ENCODE data around the gene PDE4C. TPM values are rescaled to one million over a fixed set of nuclear protein-coding genes. Genes with fewer than 3 reads are reported as not detected.

Gene PDE4C
- total RNA-seq, 4 donors from 2014 or later = 0.29 TPM; not detected in 3

DNA sequence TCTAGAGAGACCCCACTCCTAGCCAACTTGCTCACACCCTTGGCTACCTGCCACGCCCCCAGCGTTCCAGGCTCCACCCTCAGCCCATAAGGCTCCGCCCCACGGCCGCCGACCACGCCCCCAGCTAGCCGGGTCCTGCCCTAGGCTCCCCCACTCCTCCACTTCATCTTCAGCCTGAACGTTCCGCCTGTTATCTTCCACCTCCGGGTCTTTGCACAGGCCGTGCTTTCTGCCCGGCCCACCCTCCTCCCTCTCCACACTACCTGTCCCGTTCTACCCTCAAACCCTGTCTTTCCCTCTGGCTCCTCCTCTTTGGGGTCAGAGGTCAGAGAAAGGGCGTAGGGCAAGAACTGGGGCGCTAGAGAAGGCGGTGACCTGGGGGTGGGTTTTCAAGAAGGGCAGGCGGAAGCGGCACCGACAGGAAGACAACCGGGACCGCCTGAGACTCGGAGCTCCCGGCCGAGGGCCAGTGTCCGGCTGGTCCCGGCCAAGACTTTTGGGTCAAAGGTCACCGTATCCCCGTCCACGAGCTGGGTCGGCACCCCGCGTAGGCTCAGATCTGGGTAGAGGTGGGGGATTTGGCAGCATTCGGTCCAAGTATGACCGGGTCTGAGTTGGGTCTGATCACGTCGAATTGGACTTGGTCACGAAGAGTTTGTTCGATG, 2.2 kb downstream of the PDE4C start:
- TF ChIP-seq POLR2A (IDR thresholded peaks at IDR 0.05) (no peak), CTCF (IDR thresholded peaks at IDR 0.05) (no peak)
- WGBS, 2 donors = 8 to 9% methylated on average over 37 to 39 of the region's 39 CpGs
- H3K4me3 ChIP-seq (ENCODE audit: low read depth, poor library complexity, severe bottlenecking) = no peak overlapping the region
- DNase-seq (ENCODE audit: low spot score in 2 of 2) = no peak
- intact Hi-C loops (cut with DNase I; ENCODE audit: low total_unique reads) = no loop called here

DNA sequence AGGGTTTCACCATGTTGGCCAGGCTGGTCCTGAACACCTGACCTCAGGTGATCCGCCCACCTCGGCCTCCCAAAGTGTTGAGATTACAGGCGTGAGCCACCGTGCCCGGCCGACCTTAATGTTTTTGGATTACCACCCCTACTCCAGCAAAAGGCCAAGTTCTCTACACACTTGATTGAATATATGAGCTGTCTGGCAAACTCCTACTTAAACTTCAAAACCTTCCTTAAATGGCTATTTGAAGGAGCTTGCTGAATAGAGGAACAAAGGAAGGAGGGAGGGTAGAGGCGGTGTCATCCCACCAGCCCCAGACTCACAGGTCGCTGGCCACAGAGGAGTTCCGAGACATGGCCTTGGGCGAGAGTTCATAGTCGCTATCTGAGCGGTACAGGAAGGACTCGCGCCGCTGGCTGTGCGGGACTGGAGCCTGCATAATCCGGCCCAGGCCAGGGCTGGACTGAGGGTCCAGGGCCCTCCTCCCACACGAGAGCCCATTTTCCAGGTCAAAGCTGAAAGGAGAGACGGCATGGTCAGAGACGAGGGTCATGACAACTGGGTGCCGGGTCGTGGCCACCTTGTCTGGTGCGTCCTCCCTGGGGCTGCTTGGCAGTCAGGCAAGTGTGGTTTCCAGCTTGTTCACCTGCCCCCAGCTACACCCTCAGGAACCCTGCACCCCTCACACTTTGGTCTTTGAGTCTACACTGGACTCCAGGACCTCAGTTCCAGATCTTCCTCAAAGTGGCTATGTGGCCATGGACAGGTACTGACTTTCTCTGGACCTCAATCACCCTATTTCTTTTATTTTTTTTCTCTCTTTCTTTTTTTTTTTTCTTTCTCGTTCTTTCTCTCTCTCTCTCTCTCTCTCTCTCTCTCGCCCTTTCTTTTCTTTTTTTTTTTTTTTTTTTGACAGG, 4.2 kb downstream of the PDE4C start:
- DNase-seq (ENCODE audit: low spot score in 2 of 2) = no peak
- intact Hi-C loops (cut with DNase I; ENCODE audit: low total_unique reads) = no loop called here
- WGBS, 2 donors = 85 to 86% methylated on average over 25 of the region's 25 CpGs
- H3K4me3 ChIP-seq (ENCODE audit: low read depth, poor library complexity, severe bottlenecking) = no peak overlapping the region
- TF ChIP-seq POLR2A (IDR thresholded peaks at IDR 0.05) = no peak
- TF ChIP-seq CTCF (IDR thresholded peaks at IDR 0.05) = no peak

GRCh38 chr19:18220632-18221275, 5.5 kb downstream of the PDE4C start:
- DNase-seq (ENCODE audit: low spot score in 2 of 2) = no peak
- H3K4me3 ChIP-seq (ENCODE audit: low read depth, poor library complexity, severe bottlenecking) = no peak overlapping the region

GRCh38 chr19:18219911-18220631, 6.2 kb downstream of the PDE4C start:
- no peak for TF ChIP-seq POLR2A (IDR thresholded peaks at IDR 0.05)
- no peak for TF ChIP-seq CTCF (IDR thresholded peaks at IDR 0.05)
- H3K4me3 ChIP-seq (ENCODE audit: low read depth, poor library complexity, severe bottlenecking) = no peak overlapping the region
- intact Hi-C loops (cut with DNase I; ENCODE audit: low total_unique reads) = no loop called here
- WGBS, 2 donors = 61 to 62% methylated on average over 27 to 28 of the region's 28 CpGs
- DNase-seq (ENCODE audit: low spot score in 2 of 2) = no peak

More at GRCh38 chr19:18220632-18221275, 5.5 kb downstream of the PDE4C start:
- 6 to 8% methylated on average over 12 to 29 of the region's 33 CpGs for WGBS, 2 donors
- TF ChIP-seq CTCF (IDR thresholded peaks at IDR 0.05) = no peak
- TF ChIP-seq POLR2A (IDR thresholded peaks at IDR 0.05) = no peak
- intact Hi-C loops (cut with DNase I; ENCODE audit: low total_unique reads) = no loop called here

GRCh38 chr19:18218600-18218999, 7.6 kb downstream of the PDE4C start:
- no peak for DNase-seq (ENCODE audit: low spot score in 2 of 2)
- H3K4me3 ChIP-seq (ENCODE audit: low read depth, poor library complexity, severe bottlenecking) = no peak overlapping the region
- WGBS, 2 donors = 78 to 88% methylated on average over 3 of the region's 3 CpGs
- no peak for TF ChIP-seq POLR2A (IDR thresholded peaks at IDR 0.05)
- TF ChIP-seq CTCF (IDR thresholded peaks at IDR 0.05) = no peak
- intact Hi-C loops (cut with DNase I; ENCODE audit: low total_unique reads) = no loop called here

Data from lower leg skin (tissue), 4 donors.